ENCODE measurements around the gene RMRP. TPM values are rescaled to one million over a fixed set of nuclear protein-coding genes. Genes with fewer than 3 reads are reported as not detected.
"Not testable (repeated sequence)": the region's sequence is repeated elsewhere in the genome, so short reads cannot be mapped to it uniquely, and the experiment has no call there.

The RMRP gene
- total RNA-seq, 4 donors from 2014 or later, result 1,650 to 4,855 (median 3,807) TPM

GRCh38 chr9:35615981-35616680, 41.7 kb downstream of the RMRP start:
- WGBS, 2 donors (ENCODE audit: low coverage in 1 of 2), result 70 to 92% methylated on average over 11 of the region's 17 CpGs
- TF ChIP-seq EP300 (IDR thresholded peaks at IDR 0.05) (no peak), POLR2AphosphoS5 (IDR thresholded peaks at IDR 0.05) (no peak), POLR2A (IDR thresholded peaks at IDR 0.05) (no peak)
- ATAC-seq, result no peak
- Histone ChIP-seq H3K4me1 (peaks cover 0 to 18% (median 0%) of the 10 kb centered on the region in 3 donors), H3K27me3 (peaks cover 14% of the 10 kb centered on the region), H3K27ac (no peak overlapping the region), H3K4me3 (no peak overlapping the region), H3K36me3 (no peaks in the 10 kb centered on the region), H3K9me3 (no peaks in the 10 kb centered on the region)

GRCh38 chr9:35612843-35613242, 45.0 kb downstream of the RMRP start:
- H3K4me1 ChIP-seq, result peaks cover 0 to 22% (median 0%) of the 10 kb centered on the region in 3 donors
- no peak overlapping the region for H3K4me3 ChIP-seq
- 80 to 81% methylated on average over 2 of the region's 2 CpGs for WGBS, 2 donors (ENCODE audit: low coverage in 1 of 2)
- no peak for TF ChIP-seq POLR2AphosphoS5 (IDR thresholded peaks at IDR 0.05)
- TF ChIP-seq EP300 (IDR thresholded peaks at IDR 0.05), result no peak
- TF ChIP-seq POLR2A (IDR thresholded peaks at IDR 0.05), result no peak
- TF ChIP-seq, protein P1, sequence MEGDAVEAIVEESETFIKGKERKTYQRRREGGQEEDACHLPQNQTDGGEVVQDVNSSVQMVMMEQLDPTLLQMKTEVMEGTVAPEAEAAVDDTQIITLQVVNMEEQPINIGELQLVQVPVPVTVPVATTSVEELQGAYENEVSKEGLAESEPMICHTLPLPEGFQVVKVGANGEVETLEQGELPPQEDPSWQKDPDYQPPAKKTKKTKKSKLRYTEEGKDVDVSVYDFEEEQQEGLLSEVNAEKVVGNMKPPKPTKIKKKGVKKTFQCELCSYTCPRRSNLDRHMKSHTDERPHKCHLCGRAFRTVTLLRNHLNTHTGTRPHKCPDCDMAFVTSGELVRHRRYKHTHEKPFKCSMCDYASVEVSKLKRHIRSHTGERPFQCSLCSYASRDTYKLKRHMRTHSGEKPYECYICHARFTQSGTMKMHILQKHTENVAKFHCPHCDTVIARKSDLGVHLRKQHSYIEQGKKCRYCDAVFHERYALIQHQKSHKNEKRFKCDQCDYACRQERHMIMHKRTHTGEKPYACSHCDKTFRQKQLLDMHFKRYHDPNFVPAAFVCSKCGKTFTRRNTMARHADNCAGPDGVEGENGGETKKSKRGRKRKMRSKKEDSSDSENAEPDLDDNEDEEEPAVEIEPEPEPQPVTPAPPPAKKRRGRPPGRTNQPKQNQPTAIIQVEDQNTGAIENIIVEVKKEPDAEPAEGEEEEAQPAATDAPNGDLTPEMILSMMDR (IDR thresholded peaks at IDR 0.05), result no peak
- H3K27me3 ChIP-seq, result peaks cover 14% of the 10 kb centered on the region
- peaks cover 0 to 28% of the 10 kb centered on the region in 2 donors for H3K36me3 ChIP-seq
- H3K27ac ChIP-seq, result no peak overlapping the region
- no peak for ATAC-seq
- no peaks in the 10 kb centered on the region for H3K9me3 ChIP-seq

DNA sequence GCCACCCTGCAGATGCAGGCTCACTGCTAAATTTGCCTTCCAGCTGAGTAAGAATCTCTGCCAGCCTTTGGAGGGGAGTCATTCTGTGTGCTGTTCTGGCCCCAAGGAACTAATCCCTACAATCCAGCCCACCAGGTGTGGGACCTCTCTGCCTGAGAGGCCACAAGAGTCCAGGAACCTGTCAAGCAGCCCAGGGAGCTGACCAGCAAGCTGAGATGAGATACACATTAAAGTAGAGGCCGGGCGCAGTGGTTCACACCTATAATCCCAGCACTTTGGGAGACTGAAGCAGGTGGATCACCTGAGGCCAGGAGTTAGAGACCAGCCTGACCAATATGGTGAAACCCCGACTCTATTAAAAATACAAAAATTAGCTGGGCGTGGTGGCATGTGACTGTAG, 45.8 kb downstream of the RMRP start:
- Histone ChIP-seq H3K4me1 (peaks cover 0 to 22% (median 0%) of the 10 kb centered on the region in 3 donors), H3K36me3 (peaks cover 0 to 35% of the 10 kb centered on the region in 2 donors)
- not testable (repeated sequence) for H3K4me3 ChIP-seq, H3K27me3 ChIP-seq, H3K27ac ChIP-seq, ATAC-seq, H3K9me3 ChIP-seq
- 83 to 92% methylated on average over 2 of the region's 4 CpGs for WGBS, 2 donors (ENCODE audit: low coverage in 1 of 2)

- Histone ChIP-seq H3K4me1 (peaks cover 0 to 22% (median 5%) of the 10 kb centered on the region in 3 donors), H3K36me3 (peaks cover 0 to 35% of the 10 kb centered on the region in 2 donors), H3K27me3 (peaks cover under 1% of the 10 kb centered on the region), H3K9me3 (no peaks in the 10 kb centered on the region), H3K4me3 (no peak overlapping the region), H3K27ac (no peak overlapping the region)
- no peak for TF ChIP-seq POLR2A (IDR thresholded peaks at IDR 0.05)
- TF ChIP-seq, protein P1 (IDR thresholded peaks at IDR 0.05), result peak in 3 of 4 experiments; percentile 59 to 69 (median 67)
- 4 to 17% methylated on average over 4 to 8 of the region's 8 CpGs for WGBS, 2 donors (ENCODE audit: low coverage in 1 of 2)
- ATAC-seq, result peak; percentile 66
Observed at GRCh38 chr9:35611230-35611797, 46.5 kb downstream of the RMRP start.

DNA sequence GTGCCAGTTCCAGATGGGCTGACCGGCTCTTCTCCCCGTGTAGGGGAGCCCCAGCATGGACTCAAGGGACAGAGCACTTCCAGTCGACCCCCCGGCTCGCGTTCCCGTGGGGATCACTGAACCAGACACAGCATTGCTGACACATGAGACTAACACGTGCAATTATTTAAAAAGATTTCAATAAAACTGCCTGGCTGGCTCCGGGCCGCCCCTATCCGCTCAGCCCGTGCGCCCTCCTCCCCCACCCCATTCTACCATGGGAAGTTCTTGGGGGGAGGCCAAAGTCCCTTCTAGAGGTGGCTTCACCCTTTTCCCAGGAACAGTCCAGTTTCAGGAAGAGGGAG, 48.0 kb downstream of the RMRP start:
- no CpG with 5 or more reads among the region's 13 CpGs for WGBS, 2 donors (ENCODE audit: low coverage in 1 of 2)
- peaks cover 0 to 31% (median 10%) of the 10 kb centered on the region in 3 donors for H3K4me1 ChIP-seq
- TF ChIP-seq EP300 (IDR thresholded peaks at IDR 0.05) (no peak), POLR2A (IDR thresholded peaks at IDR 0.05) (no peak), POLR2AphosphoS5 (IDR thresholded peaks at IDR 0.05) (no peak)
- TF ChIP-seq, protein P1 (IDR thresholded peaks at IDR 0.05), result no peak
- H3K27ac ChIP-seq, result peak overlapping the region in 1 of 4 donors; percentile 11
- H3K9me3 ChIP-seq, result no peaks in the 10 kb centered on the region
- ATAC-seq, result no peak
- peaks cover 0 to 35% of the 10 kb centered on the region in 2 donors for H3K36me3 ChIP-seq
- no peaks in the 10 kb centered on the region for H3K27me3 ChIP-seq
- no peak overlapping the region for H3K4me3 ChIP-seq
